HG03575 (cell line): ENCODE data around the gene TBCD.

Experiments used
- ATAC-seq: cut with Tn5 transposase; IDR thresholded peaks from one replicate; pipeline ENCODE4 v1.9.1; 2021; ENCODE audit not compliant: unreplicated experiment, insufficient number of reproducible peaks, low FRiP score; ENCODE audit errors: extremely low read depth

TBCD gene

GRCh38 chr17:82786427-82786826 is 34.6 kb downstream of the TBCD start:
- no peak for ATAC-seq

GRCh38 chr17:82787081-82787848 is 35.4 kb downstream of the TBCD start:
- ATAC-seq: no peak

DNA sequence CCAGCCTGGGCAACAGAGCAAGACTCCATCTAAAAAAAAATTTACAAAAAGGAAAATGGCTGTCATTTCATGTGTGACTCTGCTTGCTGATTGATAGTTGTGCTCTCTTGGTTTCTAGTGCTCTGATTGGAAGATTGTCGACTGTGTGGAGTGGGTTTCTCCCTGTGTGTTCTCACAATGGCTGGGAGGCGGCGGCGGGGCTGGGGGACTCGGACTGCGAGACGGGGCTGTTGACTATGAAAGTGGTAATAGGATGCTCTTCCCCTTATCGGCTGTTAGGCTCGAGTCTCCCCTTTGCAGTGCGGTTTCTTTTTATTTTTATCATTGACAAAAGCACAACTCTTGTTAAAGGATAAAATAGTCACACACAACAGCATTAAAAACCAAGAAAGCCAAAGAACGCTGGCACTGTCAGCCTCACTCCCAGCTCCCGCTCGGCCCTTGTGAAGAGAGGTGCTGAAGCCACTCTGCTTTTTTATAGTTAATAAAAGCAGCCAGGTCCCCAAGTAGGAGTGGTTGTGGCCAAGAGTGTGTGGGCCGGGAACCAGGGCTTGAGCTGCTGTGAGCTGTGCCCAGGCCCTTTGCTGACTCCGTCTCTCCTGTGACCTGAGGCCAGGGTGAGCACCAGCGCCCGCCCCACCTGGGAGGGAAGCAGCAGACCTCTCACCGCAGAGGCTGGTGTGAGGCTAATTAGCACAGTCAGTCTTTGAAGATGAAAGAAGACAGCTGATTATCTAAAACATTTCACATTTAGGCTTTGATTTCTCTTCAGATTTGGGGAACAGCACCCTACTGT is 36.5 kb downstream of the TBCD start:
- no peak for ATAC-seq

GRCh38 chr17:82789051-82789592 is 37.3 kb downstream of the TBCD start:
- no peak for ATAC-seq

DNA sequence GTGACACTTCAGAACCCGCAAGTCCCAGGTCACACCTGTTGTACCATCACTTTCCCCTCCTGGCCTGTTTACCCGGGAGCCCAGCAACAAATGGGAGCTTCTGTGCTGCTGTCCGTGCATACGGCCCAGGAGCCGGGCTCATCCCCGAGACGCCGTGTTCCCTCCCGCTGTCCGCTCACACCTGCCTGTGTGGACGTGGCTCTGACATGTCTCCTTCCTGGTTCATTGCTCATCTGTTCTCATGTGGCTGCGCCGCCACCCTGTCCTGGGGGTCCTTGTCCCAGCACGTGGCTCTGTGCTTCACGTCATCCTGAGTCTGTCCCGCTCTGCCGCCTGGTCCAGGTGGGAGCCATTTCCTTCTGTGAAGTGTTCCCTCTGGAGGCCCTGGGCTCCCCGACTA is 37.9 kb downstream of the TBCD start:
- ATAC-seq: no peak

GRCh38 chr17:82790391-82790790 is 38.5 kb downstream of the TBCD start:
- ATAC-seq: no peak

GRCh38 chr17:82791532-82791931 is 39.7 kb downstream of the TBCD start:
- ATAC-seq: no peak

DNA sequence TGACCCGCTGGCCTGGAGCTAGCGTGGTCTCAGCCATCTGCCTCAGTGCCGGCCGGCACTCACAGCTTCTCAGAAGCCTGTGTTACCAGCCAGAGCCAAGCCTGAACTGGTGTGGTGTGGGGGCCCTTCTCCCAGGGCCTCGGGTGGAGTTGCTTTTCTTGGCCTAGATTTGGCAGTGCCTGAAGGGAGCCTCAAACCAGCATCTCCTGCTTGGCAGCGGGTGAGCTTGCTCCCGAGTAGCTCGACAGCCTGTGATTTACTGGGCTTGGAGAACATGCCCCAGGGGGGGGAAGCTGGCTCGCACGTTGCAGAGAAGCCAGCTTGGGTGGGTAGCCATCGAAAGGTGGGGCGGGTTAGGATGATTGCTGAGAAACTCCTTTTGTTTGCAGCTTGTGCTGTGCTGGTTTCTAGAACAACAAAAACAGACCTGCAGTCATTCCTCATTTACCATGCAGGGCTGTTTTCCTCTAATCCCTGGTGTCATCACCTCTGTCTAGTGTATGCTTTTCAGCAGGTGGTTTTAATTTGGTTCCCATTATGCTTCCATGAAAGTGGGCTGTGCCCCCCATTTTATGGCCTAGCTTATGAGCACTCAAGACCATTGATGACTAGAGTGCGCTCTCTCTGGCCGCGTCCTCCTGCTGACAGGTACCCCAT is 42.2 kb downstream of the TBCD start:
- no peak for ATAC-seq

GRCh38 chr17:82794781-82795482 is 43.1 kb downstream of the TBCD start:
- ATAC-seq: no peak

DNA sequence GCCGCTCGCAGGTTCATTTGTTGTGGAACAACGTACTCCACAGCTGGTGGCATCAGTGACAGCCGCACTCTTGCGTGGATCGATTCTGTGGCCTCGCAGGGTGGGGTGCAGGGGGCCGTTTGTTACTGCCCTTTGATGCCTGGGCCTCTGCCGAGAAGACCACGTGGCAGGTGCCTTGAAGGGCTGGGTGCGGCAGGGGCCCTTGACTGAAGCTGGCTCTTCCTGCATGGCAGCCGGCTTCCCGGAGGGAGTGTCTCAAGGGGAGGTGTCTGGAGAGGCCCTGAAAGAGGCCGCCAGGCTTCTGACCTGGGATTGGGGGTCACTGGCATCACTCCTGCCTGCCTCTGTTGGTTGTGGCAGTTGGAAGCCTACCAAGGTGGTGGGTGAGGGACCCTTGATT is 43.8 kb downstream of the TBCD start:
- no peak for ATAC-seq

- ATAC-seq: no peak
Observed at GRCh38 chr17:82797061-82797460, 45.2 kb downstream of the TBCD start.

- no peak for ATAC-seq
Observed at GRCh38 chr17:82798752-82799151, 46.9 kb downstream of the TBCD start.

DNA sequence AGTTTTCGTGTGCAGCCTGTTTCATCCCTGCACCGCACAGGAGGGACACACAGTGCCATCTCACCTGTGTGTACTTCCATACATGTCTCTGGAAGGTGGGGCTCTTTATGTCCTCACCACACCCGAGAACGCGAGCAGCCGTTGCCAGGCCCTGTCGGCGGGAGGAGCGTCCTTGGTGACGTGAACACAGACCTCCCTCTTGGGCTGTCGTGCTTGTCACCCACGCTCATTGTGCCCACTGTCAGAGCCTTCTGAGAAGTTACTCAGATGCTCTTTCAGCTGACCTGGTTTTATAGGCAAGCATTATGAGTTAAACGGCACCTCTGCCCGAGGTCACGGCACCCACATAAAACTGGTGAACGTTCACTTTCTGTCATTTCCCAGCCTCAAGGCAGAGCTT is 47.7 kb downstream of the TBCD start:
- no peak for ATAC-seq

DNA sequence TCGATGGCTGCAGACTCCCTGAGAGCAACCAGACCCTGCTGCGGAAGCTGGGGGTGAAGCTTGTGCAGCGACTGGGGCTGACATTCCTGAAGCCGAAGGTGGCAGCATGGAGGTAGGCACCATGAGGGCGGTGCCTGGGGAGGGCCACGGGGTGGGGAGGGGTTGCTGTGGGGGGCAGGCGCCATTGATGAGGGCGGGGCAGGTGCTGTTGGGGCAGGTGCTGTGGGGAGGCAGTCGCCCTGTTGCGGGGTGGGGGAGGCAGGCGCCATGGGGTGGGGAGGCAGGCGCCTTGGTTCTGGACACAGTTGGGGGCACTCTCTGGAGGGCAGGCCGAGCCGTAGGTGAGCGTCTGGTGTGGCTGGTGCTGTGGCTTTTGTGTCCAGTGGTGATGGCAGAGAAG is 49.0 kb downstream of the TBCD start:
- no peak for ATAC-seq

- no peak for ATAC-seq
Observed at GRCh38 chr17:82801377-82801970, 49.6 kb downstream of the TBCD start.

DNA sequence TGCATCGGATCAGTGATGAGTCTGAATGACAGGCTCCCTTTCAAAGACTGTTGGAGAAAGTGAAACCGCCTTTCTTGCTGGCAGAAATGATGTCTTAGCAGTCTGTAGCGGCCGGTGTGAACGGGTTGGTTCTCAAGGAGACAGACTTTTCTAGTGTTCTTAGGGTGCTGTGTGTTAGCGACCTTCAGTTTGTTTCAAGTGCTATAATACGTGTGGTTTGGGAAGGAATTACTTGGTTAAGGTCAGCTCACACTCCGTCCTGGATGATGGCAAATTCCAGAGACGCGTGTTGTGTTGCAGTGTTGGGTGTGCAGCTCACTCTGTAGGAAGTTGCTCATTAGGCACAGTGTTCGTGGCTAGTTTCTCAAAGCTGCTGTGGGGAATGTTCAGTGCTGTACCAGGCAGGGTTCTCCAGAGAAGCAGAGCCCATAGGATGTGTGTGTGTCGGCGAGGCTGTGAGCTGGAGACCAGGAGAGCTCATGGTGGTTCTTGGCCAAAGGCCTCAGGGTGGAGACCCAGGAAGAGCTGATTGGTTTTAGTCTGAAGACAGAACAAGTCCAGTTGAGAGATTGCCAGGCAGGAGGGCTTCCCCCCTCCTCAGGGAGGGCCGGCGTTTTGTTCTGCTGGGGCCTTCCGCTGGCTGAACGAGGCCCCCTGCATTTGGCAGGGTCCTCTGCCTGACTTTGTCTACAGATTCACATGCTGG is 50.4 kb downstream of the TBCD start:
- ATAC-seq: no peak

- no peak for ATAC-seq
Observed at GRCh38 chr17:82803185-82803584, 51.3 kb downstream of the TBCD start.

DNA sequence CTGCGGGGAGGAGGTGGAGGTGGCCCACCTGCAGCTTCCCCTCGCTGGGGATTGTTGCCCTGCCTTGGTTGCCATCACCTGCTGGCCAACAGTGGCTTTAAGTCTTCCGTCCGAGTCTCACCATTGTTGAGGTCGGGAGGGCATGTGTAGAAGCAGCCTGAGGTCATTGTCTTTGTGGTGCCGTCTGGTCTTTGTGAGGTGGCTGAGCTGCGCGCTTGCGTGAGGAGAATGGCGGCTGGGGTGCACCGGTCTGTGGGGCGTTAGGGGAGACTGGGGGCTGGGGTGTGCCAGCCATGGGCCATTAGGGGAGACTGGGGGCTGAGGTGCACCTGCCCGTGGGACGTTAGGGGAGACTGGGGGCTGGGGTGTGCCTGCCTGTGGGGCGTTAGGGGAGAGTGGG is 51.7 kb downstream of the TBCD start:
- ATAC-seq: no peak
